Stimulated activated naive CD8-positive, alpha-beta T cell treated with anti-CD3 and anti-CD28 coated beads, Interleukin-15, Interleukin-2, amounts not matched to agents 100 ng/mL and 50 ng/mL, for 24 hours (primary cell): ENCODE measurements around the gene OR52E6.

Experiments used
- H3K27ac Mint-ChIP-seq: one replicate; pipeline ENCODE4 v1.8.0; 2021; ENCODE audit warnings: mild to moderate bottlenecking, mixed read lengths
- H3K27me3 Mint-ChIP-seq: one replicate; pipeline ENCODE4 v1.8.0; 2021; ENCODE audit warnings: mixed read lengths
- H3K36me3 Mint-ChIP-seq: one replicate; pipeline ENCODE4 v1.8.0; 2021; ENCODE audit warnings: low read depth, mixed read lengths
- H3K4me1 Mint-ChIP-seq: one replicate; pipeline ENCODE4 v1.8.0; 2021; ENCODE audit warnings: low read depth, mixed read lengths
- H3K4me3 Mint-ChIP-seq: one replicate; pipeline ENCODE4 v1.8.0; 2021; ENCODE audit warnings: mild to moderate bottlenecking, mixed read lengths
- H3K9me3 Mint-ChIP-seq: one replicate; pipeline ENCODE4 v1.8.0; 2021; ENCODE audit warnings: mixed read lengths

The OR52E6 gene

DNA sequence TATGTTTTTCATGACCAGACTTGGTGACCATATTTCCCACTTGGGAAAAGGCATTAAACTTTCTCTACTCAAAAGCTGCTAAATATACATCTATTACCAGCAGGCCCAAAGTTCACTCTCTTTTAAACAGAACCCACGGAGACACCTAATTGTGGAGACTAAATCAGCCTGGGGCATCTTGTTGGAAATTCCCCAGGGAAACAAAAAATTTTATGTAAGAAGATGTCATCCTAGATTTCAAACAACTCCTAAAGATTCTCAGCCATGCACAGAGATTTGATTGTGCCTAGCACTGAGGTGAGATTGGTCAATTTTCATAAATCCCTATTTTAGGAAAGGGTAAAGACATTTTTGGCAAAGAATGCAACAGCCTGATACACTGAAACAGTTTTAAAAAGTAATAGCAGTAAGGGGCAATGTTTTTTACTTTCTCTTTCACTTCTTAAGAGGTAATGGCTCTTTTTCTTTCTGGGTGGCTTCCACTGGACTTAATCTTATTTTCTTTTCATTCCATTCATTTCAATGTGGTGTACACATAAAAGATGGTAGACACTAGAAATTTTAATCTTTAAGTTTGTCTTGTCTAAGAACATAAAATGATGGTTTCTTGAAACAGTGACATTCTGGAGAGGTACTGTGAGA, 23.3 kb downstream of the OR52E6 start:
- Mint-ChIP-seq H3K4me3 (peak overlapping the region; percentile 42), H3K27ac (no peak overlapping the region), H3K9me3 (no peaks in the 10 kb centered on the region), H3K4me1 (peaks cover 21% of the 10 kb centered on the region), H3K36me3 (no peaks in the 10 kb centered on the region), H3K27me3 (no peaks in the 10 kb centered on the region)

DNA sequence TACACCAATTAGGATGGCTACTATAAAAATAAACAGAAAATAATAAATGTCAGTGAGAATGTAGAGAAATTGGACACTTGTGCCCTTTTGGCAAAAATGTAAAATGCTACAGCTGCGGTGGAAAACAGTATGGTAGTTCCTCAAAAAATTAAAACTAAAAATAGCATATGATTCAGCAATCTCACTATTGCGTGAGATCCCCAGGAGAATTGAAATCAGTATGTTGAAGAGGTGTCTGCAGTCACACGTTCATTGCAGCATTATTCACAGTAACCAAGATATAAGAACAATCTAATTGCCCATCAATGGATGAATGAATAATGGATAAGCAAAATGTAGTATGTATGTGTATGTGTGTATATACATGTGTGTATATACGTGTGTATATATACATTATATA, 26.2 kb downstream of the OR52E6 start:
- Mint-ChIP-seq H3K4me3 (no peak overlapping the region), H3K27me3 (peaks cover under 1% of the 10 kb centered on the region), H3K9me3 (no peaks in the 10 kb centered on the region), H3K4me1 (peaks cover 21% of the 10 kb centered on the region), H3K27ac (no peak overlapping the region), H3K36me3 (no peaks in the 10 kb centered on the region)

DNA sequence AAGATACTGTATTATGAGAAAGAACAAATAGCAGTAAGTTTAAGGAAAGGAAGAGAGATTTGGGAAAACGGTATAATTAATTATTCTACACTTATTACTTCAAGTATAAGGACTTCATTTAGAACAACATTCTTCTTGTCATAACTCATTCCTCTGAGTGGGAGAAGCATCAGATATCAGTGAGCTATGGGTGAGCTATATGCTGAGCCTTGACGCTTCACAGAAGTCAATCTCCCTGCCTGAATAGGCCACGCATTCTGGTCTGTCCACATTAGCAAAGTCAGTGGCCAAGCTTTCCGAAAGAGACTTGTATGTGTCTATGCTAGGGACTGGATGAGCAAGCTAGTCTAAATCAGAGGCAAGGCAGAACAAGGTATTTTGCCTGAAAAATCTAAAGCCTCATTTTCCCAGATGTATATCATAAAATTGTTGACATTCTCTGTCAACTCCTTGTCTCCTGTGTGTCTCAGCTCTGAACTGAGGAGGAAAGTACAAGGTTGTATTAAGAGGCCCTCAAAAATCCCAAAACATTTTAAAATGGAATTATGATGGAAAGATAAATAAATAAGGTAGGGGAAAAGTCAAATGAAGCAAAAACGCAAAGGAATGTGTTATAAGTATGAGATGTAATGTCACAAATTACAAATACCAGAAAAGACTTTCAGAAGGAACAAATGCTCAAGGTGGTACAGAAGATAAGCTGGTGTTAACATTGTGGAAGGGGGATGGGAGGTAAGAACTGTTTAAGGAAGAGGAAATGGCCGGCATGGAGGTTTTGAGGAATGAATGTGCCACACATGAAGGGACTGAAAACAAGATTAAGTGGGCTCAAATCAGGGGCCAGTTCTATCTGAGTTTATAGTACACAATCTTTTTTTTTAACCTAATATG, 31.5 kb downstream of the OR52E6 start:
- Mint-ChIP-seq H3K27me3 (peaks cover 18% of the 10 kb centered on the region), H3K27ac (no peak overlapping the region), H3K9me3 (no peaks in the 10 kb centered on the region), H3K4me3 (no peak overlapping the region), H3K36me3 (no peaks in the 10 kb centered on the region), H3K4me1 (peaks cover 13% of the 10 kb centered on the region)

DNA sequence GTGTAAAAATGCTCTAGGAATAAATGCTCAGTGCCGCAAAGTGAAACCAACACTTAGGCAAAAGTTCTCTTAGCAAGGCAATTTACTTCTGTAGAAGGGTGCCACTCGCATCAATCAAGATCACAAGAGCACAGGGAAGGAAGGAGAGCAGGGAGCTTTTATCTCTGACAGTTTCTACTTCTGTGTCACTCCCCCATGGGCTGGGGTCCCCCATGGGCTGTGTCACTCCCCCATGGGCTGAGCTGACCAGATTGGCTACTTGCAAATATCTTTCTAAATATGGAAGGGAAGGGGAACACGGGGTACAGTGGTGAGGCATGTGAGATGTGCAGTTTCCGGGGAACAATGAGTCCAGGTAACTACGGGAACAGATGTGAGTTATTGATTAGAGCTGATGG, 32.6 kb downstream of the OR52E6 start:
- Mint-ChIP-seq H3K36me3 (no peaks in the 10 kb centered on the region), H3K4me3 (peak overlapping the region; percentile 86), H3K4me1 (peaks cover 6% of the 10 kb centered on the region), H3K9me3 (no peaks in the 10 kb centered on the region), H3K27ac (peak overlapping the region; percentile 9), H3K27me3 (peaks cover 22% of the 10 kb centered on the region)

DNA sequence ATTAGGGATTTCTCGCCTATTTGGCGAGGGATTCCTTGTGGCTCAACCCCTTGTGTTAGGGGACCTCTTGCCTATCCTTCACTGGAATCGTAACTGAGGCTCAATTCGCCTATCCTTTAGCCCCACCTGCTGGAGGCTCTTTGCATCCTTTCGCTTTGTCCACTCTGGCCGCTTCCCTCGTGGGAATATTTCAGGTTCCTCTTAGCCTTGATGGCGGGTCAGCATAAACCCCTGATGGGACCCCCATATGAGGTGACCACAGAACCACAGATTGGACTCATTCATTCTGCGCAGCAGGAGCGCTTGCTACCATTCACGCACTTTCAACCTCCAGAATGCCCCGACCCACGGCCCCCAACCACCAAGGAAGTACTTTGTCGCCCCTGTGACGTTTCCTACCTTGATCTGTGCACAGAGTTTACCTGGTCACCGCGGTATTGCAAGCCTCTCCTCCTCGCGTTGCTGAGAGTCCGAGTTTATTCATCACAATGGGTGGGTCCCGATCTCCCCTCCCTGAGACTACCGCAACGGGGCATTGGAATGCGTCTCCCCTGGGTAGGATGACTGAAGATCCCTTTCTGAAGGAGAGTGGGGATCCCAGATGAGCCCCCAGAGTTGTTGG, 33.1 kb downstream of the OR52E6 start, which contains the start of gene OR52N2:
OR52N2 (plus strand) TSS at position 425 of the 622 bp plus-strand sequence. CDS start 11,412 bp downstream, outside the sequence.
- H3K27ac Mint-ChIP-seq, result peak within 1 kb of the TSS; percentile 27
- H3K9me3 Mint-ChIP-seq, result no peaks in the 10 kb centered on the region
- peaks cover 6% of the 10 kb centered on the region for H3K4me1 Mint-ChIP-seq
- H3K36me3 Mint-ChIP-seq, result no peaks in the 10 kb centered on the region
- peak within 1 kb of the TSS; percentile 86 for H3K4me3 Mint-ChIP-seq
- H3K27me3 Mint-ChIP-seq, result peaks cover 23% of the 10 kb centered on the region

DNA sequence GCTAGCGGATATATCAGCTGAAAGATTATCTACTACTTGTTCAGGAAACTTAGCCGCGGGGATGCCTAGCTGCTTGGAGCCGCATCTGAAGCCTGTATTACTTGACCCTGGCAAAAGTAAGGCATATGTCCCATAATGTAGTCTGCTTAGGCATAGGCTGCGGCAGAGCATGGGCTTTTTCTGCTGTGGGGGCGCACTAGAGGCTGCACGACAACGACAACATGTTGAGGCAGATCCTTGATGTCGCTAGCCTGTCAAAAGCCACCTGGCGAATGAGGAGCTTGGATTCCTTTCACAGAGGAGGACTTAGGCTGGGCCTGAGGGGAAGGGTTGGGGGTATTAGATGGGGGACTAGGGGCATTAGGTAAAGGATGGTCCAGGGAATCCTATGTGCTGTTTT, 34.1 kb downstream of the OR52E6 start:
- Mint-ChIP-seq H3K9me3 (peaks cover 6% of the 10 kb centered on the region), H3K4me1 (peaks cover 6% of the 10 kb centered on the region), H3K4me3 (no peak overlapping the region), H3K36me3 (peaks cover 5% of the 10 kb centered on the region), H3K27ac (no peak overlapping the region), H3K27me3 (peaks cover 31% of the 10 kb centered on the region)

DNA sequence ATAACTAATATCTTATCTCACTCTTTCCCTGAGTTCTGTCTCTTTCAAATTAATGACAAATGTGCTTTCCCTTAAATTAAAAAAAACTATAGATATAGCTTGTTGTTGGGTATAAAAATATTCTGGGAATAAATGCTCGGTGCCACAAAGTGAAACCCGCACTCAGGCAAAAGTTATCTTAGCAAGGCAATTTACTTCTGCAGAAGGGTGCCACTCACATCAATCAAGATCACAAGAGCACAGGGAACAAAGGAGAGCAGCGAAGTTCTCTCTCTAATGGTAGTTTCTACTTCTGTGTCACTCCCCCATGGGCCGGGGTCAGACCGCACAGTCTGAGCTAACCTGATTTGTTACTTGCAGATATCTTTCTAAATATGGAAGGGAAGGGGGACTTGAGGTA, 37.7 kb downstream of the OR52E6 start:
- peaks cover 5% of the 10 kb centered on the region for H3K36me3 Mint-ChIP-seq

DNA sequence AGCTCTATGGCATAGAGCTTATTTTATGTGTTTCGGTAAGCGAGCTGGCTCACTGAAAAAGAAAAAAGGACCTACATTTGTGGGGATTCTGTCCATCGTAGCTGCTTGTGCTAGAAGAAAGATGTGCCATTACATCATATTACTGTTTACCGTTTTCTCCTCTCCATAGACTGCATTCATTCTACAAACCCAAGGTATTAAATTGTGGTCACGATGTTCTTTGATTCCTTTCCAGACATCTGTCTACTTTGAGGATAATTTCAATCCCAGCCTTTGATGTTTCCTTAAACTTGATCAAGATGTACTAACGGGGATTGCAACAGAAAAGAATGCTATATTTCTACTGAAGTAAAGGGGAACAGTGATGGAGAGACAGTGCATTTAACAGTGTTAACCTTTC, 45.2 kb downstream of the OR52E6 start:
- no peak overlapping the region for H3K4me3 Mint-ChIP-seq
- peaks cover 30% of the 10 kb centered on the region for H3K27me3 Mint-ChIP-seq
- no peaks in the 10 kb centered on the region for H3K4me1 Mint-ChIP-seq
- H3K9me3 Mint-ChIP-seq, result no peaks in the 10 kb centered on the region
- H3K36me3 Mint-ChIP-seq, result no peaks in the 10 kb centered on the region
- H3K27ac Mint-ChIP-seq, result no peak overlapping the region

More for the DNA sequence above, 37.7 kb downstream of the OR52E6 start:
- Mint-ChIP-seq H3K4me3 (no peak overlapping the region), H3K4me1 (peaks cover 2% of the 10 kb centered on the region), H3K27ac (no peak overlapping the region), H3K27me3 (peaks cover 24% of the 10 kb centered on the region), H3K9me3 (peaks cover 6% of the 10 kb centered on the region)

DNA sequence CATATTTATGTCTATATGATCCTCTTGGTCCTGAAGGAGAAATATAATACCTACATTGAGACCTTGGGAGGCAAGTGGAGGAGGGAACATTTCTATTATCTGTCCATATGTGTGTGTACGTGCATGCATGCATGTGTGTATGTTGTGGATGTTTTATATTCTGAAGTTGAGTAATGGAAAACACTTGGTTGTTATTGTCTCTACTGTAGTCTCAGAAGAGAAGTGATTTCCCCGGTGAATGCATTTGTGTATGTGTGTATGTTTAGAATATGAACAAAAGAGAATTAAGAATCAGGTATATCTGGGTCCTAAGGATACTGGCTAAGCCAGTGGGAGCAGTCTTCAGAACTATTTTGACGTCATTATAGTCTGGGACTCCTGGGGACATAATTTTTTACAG, 50.5 kb downstream of the OR52E6 start, which contains the start of gene OR52N1:
OR52N1 (minus strand) TSS at position 101 of the 400 bp plus-strand sequence. CDS start 2,449 bp downstream, outside the sequence.
- H3K27ac Mint-ChIP-seq, result no peak within 1 kb of the TSS
- no peaks in the 10 kb centered on the region for H3K36me3 Mint-ChIP-seq
- H3K4me3 Mint-ChIP-seq, result no peak within 1 kb of the TSS
- no peaks in the 10 kb centered on the region for H3K4me1 Mint-ChIP-seq
- H3K27me3 Mint-ChIP-seq, result peaks cover 12% of the 10 kb centered on the region
- H3K9me3 Mint-ChIP-seq, result no peaks in the 10 kb centered on the region
